Hepatocyte (in vitro differentiated cells): ENCODE measurements around the gene COL13A1.

Experiments
- EZH2 ChIP-seq: fragments of 200-600 bp; sonication (generic); IDR thresholded peaks from 2 replicates; pipeline ENCODE4 v1.6.1; 2016; ENCODE audit warnings: antibody characterized with exemption, mild to moderate bottlenecking, borderline replicate concordance
- TF ChIP-seq, protein P1 (sequence below): fragments of 200-600 bp; sonication (generic); IDR thresholded peaks from 2 replicates; pipeline ENCODE4 v1.5.1; 2016; ENCODE audit warnings: antibody characterized with exemption, mild to moderate bottlenecking; ENCODE audit not compliant: poor library complexity

DNA sequence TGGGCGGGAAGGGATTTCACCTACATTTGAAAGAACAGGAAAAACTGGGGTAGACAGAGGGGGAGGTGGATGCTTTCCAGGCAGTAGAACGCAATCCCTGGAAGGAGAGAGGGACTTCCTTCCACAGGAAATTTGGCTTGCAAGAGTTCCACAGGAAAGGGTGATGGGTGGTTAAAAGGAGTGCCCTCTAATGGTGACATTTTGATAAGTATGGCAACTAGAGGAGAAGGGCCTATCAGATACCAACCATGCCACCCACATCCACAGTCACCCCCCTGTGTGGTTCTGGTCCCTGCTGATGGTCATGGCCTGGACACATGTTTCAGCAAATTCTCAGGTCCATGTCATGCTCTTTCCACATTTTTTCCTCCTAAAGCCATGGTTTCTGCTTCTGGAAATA lies 27.1 kb upstream of the COL13A1 start:
- no peak for TF ChIP-seq EZH2
- TF ChIP-seq, protein P1, sequence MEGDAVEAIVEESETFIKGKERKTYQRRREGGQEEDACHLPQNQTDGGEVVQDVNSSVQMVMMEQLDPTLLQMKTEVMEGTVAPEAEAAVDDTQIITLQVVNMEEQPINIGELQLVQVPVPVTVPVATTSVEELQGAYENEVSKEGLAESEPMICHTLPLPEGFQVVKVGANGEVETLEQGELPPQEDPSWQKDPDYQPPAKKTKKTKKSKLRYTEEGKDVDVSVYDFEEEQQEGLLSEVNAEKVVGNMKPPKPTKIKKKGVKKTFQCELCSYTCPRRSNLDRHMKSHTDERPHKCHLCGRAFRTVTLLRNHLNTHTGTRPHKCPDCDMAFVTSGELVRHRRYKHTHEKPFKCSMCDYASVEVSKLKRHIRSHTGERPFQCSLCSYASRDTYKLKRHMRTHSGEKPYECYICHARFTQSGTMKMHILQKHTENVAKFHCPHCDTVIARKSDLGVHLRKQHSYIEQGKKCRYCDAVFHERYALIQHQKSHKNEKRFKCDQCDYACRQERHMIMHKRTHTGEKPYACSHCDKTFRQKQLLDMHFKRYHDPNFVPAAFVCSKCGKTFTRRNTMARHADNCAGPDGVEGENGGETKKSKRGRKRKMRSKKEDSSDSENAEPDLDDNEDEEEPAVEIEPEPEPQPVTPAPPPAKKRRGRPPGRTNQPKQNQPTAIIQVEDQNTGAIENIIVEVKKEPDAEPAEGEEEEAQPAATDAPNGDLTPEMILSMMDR = no peak
